ENCODE measurements around the gene MIPOL1. TPM values are rescaled to one million over a fixed set of nuclear protein-coding genes. Genes with fewer than 3 reads are reported as not detected.

The MIPOL1 gene
- total RNA-seq, 4 donors from 2014 or later, result 4.8 to 21.5 (median 11.8) TPM

GRCh38 chr14:37401093-37401492, 203.4 kb downstream of the MIPOL1 start:
- Histone ChIP-seq H3K27ac (no peak overlapping the region), H3K27me3 (no peaks in the 10 kb centered on the region), H3K36me3 (no peaks in the 10 kb centered on the region), H3K9me3 (no peaks in the 10 kb centered on the region), H3K4me1 (no peaks in the 10 kb centered on the region), H3K4me3 (no peak overlapping the region)
- TF ChIP-seq POLR2AphosphoS5 (IDR thresholded peaks at IDR 0.05) (no peak), POLR2A (IDR thresholded peaks at IDR 0.05) (no peak), EP300 (IDR thresholded peaks at IDR 0.05; ENCODE audit: low read depth) (no peak), CTCF (IDR thresholded peaks at IDR 0.05) (no peak)
- in situ Hi-C loops (cut with MboI; ENCODE audit: low pct_ligation_motif_present in 1 of 4, low pct_unique_long_range_greater_than_20kb in 1 of 4, low sequenced_read_pairs in 3 of 4), result no loop called here
- 76 to 90% methylated on average over 1 of the region's 1 CpG for WGBS, 2 donors (ENCODE audit: low coverage in 1 of 2)
- intact Hi-C loops (cut with DNase I; ENCODE audit: low total_unique reads), result no loop called here
- DNase-seq, result no peak

- intact Hi-C loops (cut with DNase I; ENCODE audit: low total_unique reads), result no loop called here
- DNase-seq, result no peak
- in situ Hi-C loops (cut with MboI; ENCODE audit: low pct_ligation_motif_present in 1 of 4, low pct_unique_long_range_greater_than_20kb in 1 of 4, low sequenced_read_pairs in 3 of 4), result no loop called here
- WGBS, 2 donors (ENCODE audit: low coverage in 1 of 2), result 30 to 51% methylated on average over 1 of the region's 1 CpG
- Histone ChIP-seq H3K4me3 (no peak overlapping the region), H3K4me1 (no peaks in the 10 kb centered on the region), H3K27ac (no peak overlapping the region), H3K36me3 (no peaks in the 10 kb centered on the region), H3K9me3 (no peaks in the 10 kb centered on the region), H3K27me3 (no peaks in the 10 kb centered on the region)
- TF ChIP-seq EP300 (IDR thresholded peaks at IDR 0.05; ENCODE audit: low read depth), result no peak
Measured at GRCh38 chr14:37403626-37404025, 205.9 kb downstream of the MIPOL1 start.

- Histone ChIP-seq H3K4me1 (no peaks in the 10 kb centered on the region), H3K27me3 (no peaks in the 10 kb centered on the region), H3K36me3 (no peaks in the 10 kb centered on the region), H3K4me3 (no peak overlapping the region), H3K9me3 (no peaks in the 10 kb centered on the region), H3K27ac (no peak overlapping the region)
- TF ChIP-seq EP300 (IDR thresholded peaks at IDR 0.05; ENCODE audit: low read depth) (no peak), POLR2AphosphoS5 (IDR thresholded peaks at IDR 0.05) (no peak), POLR2A (IDR thresholded peaks at IDR 0.05) (no peak), CTCF (IDR thresholded peaks at IDR 0.05) (no peak)
- in situ Hi-C loops (cut with MboI; ENCODE audit: low pct_ligation_motif_present in 1 of 4, low pct_unique_long_range_greater_than_20kb in 1 of 4, low sequenced_read_pairs in 3 of 4) (no loop called here), intact Hi-C loops (cut with DNase I; ENCODE audit: low total_unique reads) (no loop called here)
- 77% methylated on average over 2 of the region's 2 CpGs for WGBS, 2 donors (ENCODE audit: low coverage in 1 of 2)
- no peak for DNase-seq
Measured at GRCh38 chr14:37406095-37406494, 208.4 kb downstream of the MIPOL1 start.

GRCh38 chr14:37411079-37411735, 213.5 kb downstream of the MIPOL1 start:
- Histone ChIP-seq H3K4me3 (no peak overlapping the region), H3K27ac (no peak overlapping the region), H3K4me1 (no peaks in the 10 kb centered on the region), H3K27me3 (no peaks in the 10 kb centered on the region), H3K36me3 (no peaks in the 10 kb centered on the region), H3K9me3 (no peaks in the 10 kb centered on the region)
- in situ Hi-C loops (cut with MboI; ENCODE audit: low pct_ligation_motif_present in 1 of 4, low pct_unique_long_range_greater_than_20kb in 1 of 4, low sequenced_read_pairs in 3 of 4), result no loop called here
- no peak for DNase-seq
- 75 to 81% methylated on average over 2 to 3 of the region's 3 CpGs for WGBS, 2 donors (ENCODE audit: low coverage in 1 of 2)
- intact Hi-C loops (cut with DNase I; ENCODE audit: low total_unique reads), result no loop called here
- TF ChIP-seq CTCF (IDR thresholded peaks at IDR 0.05) (no peak), POLR2A (IDR thresholded peaks at IDR 0.05) (no peak), POLR2AphosphoS5 (IDR thresholded peaks at IDR 0.05) (no peak), EP300 (IDR thresholded peaks at IDR 0.05; ENCODE audit: low read depth) (no peak)

- Histone ChIP-seq H3K9me3 (no peaks in the 10 kb centered on the region), H3K27me3 (no peaks in the 10 kb centered on the region), H3K27ac (no peak overlapping the region), H3K4me1 (no peaks in the 10 kb centered on the region), H3K36me3 (no peaks in the 10 kb centered on the region), H3K4me3 (no peak overlapping the region)
- DNase-seq, result no peak
- intact Hi-C loops (cut with DNase I; ENCODE audit: low total_unique reads), result no loop called here
- WGBS, 2 donors (ENCODE audit: low coverage in 1 of 2), result 83% methylated on average over 1 of the region's 1 CpG
- in situ Hi-C loops (cut with MboI; ENCODE audit: low pct_ligation_motif_present in 1 of 4, low pct_unique_long_range_greater_than_20kb in 1 of 4, low sequenced_read_pairs in 3 of 4), result no loop called here
- no peak for TF ChIP-seq POLR2AphosphoS5 (IDR thresholded peaks at IDR 0.05)
- no peak for TF ChIP-seq CTCF (IDR thresholded peaks at IDR 0.05)
- no peak for TF ChIP-seq EP300 (IDR thresholded peaks at IDR 0.05; ENCODE audit: low read depth)
- TF ChIP-seq POLR2A (IDR thresholded peaks at IDR 0.05), result no peak
Measured at GRCh38 chr14:37413050-37413449, 215.3 kb downstream of the MIPOL1 start.
